NCI-H524 (cell line): ENCODE measurements around the gene MACROD2.
"Not testable (repeated sequence)": the region's sequence is repeated elsewhere in the genome, so short reads cannot be mapped to it uniquely, and the experiment has no call there.

Source experiments
- DNase-seq, 2 experiments: peaks; one replicate each; lab custom pipeline; 2025; lab: John Stamatoyannopoulos, UW

MACROD2 gene

DNA sequence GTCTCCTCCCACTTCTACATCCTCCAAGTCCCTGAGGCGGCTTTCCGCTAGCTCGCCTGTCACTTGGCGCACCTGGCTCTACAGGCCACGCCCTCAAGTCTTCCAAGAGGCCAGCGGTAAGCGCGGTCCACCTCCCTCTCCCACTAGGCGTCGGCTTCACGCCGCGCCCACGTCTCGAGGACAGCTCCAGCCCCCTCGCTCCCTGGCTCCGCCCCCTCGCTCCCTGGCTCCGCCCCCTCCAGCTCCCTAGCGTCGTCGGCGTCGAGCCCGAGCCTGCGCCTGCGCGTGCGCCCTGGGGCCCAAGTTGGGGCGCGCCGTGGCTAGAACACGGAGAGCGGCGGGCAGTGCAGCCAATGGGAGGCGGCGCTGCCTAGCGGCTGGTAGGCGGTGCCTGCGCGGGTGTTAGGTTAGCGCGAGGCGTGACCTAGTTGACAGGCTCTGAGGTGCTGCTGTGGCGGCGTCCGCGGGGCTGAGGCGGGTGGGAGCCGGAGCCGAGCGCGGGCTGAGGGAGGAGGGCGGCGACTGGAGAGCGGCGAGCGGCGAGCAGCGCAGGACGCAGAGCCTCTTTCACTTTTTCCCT lies at the start of gene MACROD2:
Gene MACROD2 (plus strand): TSS at position 431 of the 580 bp plus-strand sequence.
- DNase-seq = peak; percentile 98

DNA sequence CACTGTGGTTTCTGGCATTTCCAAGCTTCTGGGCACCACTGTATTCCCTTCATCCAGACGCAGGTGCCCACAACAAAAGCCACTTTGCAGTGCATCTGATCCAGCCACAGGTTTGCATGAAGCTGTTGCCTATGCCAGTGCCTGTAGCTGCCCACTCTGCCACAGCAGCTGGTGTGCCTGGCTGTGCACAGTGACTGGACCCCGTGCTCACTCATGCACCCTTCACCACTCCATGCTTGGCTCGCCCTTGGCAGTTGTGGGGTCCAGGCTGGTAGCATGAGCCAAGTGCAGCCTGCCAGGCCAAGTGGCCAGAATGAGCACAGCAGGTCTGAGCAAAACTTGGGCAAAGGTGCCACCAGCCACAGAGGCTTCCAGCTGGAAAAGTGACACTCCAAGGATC lies 47.6 kb upstream of the MACROD2 start:
- DNase-seq = no peak

- DNase-seq = no peak
Measured at GRCh38 chr20:13953227-13953626, 42.1 kb upstream of the MACROD2 start.

- DNase-seq = no peak
Measured at GRCh38 chr20:13960119-13960518, 35.2 kb upstream of the MACROD2 start.

DNA sequence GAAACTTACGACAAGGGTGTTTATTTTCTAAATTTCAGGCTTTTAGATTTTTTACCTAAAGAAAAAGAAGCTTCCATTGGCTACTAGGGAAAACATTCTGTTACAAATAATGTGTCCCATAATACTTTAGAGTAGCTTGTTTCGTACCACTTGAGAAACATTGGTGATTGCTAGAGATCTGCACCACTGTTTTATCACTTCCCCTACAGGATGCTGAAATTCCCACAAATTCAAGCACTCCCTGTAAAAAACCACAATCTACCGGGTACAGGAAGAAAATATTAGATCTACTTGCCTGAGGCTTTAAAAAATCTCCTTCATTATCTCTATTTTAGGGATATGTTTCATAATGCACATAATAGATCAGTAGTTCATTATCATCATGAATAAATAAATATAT lies 34.8 kb upstream of the MACROD2 start:
- no peak for DNase-seq

DNA sequence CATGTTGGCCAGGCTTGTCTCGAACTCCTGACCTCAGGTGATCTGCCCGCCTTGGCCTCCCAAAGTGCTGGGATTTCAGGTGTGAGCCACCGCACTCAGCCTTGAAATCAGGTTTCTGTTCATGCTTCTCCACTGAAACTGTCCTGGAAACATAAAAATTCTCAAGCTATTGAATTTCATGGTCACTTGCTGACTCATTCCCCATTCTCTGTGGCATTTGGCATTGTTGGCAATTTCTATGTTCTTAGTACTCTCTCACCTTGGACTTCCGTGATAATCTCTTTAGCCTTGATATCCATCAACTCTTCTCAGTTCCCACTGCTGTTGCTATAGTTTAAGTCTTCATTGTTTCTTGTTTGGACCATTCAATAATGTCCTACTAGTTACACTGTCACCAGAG lies 11.1 kb upstream of the MACROD2 start:
- DNase-seq = no peak

DNA sequence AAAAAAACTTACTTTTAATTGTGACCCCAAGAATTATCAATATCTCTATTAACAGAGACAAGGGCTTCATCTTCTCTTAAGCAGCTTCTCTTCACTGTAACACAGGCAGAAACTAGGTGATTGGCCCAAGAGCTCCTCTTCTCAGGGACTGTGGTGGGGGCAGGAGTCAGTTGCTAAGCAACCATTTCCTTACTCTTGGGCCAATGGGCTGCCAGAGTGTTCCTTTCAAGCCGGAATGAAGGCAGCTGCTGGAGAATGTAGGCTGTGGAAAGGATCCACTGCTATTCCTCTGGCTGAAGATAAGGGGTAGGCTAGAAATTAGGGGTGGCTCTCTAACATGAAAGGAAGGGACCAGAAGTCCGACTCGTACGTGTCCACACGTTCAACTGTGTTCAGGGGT lies 4.9 kb upstream of the MACROD2 start, which contains the start of gene SEL1L2:
Gene SEL1L2 (minus strand): TSS at position 150 of the 400 bp plus-strand sequence. CDS start 80 bp downstream, at position 70.
- peak; percentile 75 to 85 for DNase-seq

DNA sequence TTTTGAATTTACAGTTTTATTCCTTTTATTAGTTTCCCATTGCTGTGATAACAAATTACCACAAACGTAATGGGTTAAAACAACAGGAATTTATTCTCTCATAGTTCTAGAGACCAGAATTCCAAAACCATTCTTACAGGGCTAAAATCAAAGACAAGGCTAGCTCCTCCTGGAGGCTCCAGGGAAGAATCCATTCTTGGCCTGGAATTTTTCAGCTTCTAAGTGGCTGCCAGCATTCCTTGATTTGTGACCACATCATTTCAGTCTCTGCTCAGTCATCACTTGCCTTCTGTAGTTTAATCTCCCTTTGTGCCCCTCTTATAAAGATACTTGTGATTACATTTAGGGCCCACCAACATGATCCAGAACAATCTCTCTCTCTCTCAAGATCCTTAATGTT lies 4.0 kb upstream of the MACROD2 start:
- no peak for DNase-seq

- DNase-seq = not testable (repeated sequence)
Measured at GRCh38 chr20:13991955-13992354, 3.4 kb upstream of the MACROD2 start.

- DNase-seq = peak; percentile 33 to 78
Measured at GRCh38 chr20:13995841-13996240, 525 bp downstream of the MACROD2 start.

DNA sequence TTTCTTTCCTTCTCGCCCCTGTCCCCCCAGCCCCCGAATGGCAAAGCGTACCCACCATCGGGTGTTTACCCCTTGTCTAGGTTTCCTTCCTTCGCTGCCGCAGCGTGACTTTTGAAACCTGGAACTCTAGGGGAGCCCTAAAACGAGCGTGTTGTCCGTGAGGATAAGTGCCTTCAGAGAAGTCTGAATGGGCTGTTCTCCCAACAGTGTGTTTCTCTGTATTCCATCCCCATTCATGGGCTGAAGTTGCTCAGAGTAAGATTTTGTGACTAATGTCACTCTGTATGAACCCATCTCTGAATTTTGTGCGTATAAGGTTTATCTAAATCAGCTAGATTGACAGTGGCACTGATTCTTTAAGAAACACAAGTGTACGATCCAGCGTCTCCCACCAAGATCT lies 949 bp downstream of the MACROD2 start:
- DNase-seq = peak in 1 of 2 experiments; percentile 46

GRCh38 chr20:14000917-14001316 lies 5.6 kb downstream of the MACROD2 start:
- DNase-seq = no peak

DNA sequence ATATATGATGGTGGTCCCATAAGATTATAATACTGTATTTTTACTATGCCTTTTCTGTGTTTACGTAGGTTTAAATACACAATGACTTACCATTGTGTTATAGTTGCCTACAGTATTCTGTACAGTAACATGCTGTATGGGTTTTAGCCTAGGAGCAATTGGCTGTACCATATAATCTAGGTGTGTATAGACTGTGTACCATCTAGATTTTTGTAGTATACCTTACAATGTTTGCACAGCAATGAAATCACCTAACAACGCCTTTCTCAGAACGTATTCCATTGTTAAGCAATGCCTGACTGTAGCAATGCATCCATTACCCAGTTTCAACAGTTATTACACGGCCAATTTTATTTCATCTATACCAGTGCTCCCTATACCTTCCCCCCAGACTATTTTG lies 10.7 kb downstream of the MACROD2 start:
- DNase-seq = no peak

GRCh38 chr20:14009208-14009607 lies 13.9 kb downstream of the MACROD2 start:
- no peak for DNase-seq

- no peak for DNase-seq
Measured at GRCh38 chr20:14012671-14013070, 17.4 kb downstream of the MACROD2 start.

DNA sequence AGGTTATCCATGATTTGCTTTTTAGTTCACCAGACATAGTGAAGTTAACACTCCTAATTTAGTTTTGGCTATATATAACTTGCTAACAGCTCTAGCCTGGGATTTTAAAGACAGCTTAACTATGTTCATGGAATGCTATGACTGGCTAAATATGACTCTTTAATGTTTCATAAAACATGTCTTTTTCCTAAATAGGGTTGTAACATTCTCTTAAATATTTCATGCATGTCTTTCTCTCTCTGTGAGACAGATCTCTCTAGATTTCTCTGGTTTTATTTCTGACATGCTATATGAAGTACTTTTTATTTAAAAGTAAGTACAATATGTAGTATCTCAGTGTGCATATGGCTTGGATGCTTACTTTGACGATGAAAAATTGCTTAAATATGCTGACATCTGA lies 35.7 kb downstream of the MACROD2 start:
- DNase-seq = no peak

DNA sequence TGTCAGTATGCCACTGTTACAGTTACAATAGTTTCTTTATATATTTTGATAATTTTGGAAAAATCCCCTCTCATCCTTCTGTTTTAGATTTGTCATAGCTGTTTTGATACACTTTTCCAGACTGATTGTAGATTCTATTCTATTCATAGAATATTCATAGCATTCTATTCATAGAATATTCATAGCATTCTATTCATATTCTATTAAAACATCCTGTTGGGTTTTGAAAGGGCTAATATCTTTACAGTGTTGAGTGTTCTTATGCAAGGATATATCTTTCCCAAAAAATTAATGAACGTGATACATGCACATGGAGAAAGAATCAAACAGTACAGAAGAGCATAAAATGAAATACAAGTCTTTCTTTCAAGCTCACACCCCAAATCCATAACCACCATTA lies 38.0 kb downstream of the MACROD2 start:
- DNase-seq = no peak

- no peak for DNase-seq
Measured at GRCh38 chr20:14036567-14036966, 41.3 kb downstream of the MACROD2 start.

DNA sequence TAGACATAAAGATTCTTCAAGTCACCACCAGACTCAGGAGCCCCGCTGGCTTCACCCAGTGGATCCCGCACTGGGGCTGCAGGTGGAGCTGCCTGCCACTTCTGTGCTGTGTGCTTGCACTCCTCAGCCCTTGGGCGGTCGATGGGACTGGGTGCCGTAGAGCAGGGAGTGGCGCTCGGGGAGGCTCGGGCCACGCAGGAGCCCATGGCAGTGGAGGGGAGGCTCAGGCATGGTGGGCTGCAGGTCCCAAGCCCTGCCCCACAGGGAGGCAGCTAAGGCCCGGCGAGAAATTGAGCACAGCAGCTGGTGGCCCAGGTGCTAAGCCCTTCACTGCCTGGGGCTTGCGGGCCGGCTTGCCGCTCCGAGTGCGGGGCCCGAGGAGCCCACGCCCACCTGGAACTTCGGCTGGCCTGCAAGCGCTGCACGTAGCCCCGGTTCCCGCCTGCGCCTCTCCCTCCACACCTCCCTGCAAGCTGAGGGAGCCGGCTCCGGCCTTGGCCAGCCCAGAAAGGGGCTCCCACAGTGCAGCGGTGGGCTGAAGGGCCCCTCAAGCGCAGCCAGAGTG lies 49.5 kb downstream of the MACROD2 start:
- DNase-seq = not testable (repeated sequence)

- DNase-seq = no peak
Measured at GRCh38 chr20:14046534-14046933, 51.2 kb downstream of the MACROD2 start.

- DNase-seq = no peak
Measured at GRCh38 chr20:14049111-14049510, 53.8 kb downstream of the MACROD2 start.

GRCh38 chr20:14051454-14051853 lies 56.1 kb downstream of the MACROD2 start:
- no peak for DNase-seq

GRCh38 chr20:14055127-14055742 lies 59.9 kb downstream of the MACROD2 start:
- peak; percentile 64 to 69 for DNase-seq

DNA sequence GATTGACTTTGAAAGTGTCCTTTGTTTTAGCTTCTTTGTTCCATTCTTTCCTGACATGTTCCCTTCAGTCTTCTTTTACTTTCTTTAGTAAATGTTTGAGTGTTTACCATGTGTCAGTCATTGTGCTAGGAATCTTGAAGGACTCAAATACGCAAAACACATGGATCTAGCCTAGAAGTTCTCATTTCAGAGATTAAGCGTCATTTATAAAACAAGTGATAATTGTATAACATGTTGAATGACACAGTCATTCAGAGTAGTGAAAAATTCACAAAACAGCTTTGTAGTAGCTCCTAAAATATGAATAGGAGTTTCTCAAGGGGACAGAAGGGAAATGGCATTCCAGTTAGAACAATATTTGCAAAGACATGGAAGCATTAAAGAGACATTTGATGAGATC lies 66.9 kb downstream of the MACROD2 start:
- no peak for DNase-seq
